Activated effector memory CD4-positive, alpha-beta T cell treated with anti-CD3 and anti-CD28 coated beads, Interleukin-2, amount 50 U/mL, for 16 hours (primary cell): ENCODE measurements around the gene STON1.
A peak's percentile ranks its signal among the peaks of the same experiment; 100 is the strongest.
"Not testable (repeated sequence)": the region's sequence is repeated elsewhere in the genome, so short reads cannot be mapped to it uniquely, and the experiment has no call there.

Experiments used
- DNase-seq: peaks from one replicate; pipeline ENCODE4 v3.0.0-alpha.2; 2020

Gene STON1

DNA sequence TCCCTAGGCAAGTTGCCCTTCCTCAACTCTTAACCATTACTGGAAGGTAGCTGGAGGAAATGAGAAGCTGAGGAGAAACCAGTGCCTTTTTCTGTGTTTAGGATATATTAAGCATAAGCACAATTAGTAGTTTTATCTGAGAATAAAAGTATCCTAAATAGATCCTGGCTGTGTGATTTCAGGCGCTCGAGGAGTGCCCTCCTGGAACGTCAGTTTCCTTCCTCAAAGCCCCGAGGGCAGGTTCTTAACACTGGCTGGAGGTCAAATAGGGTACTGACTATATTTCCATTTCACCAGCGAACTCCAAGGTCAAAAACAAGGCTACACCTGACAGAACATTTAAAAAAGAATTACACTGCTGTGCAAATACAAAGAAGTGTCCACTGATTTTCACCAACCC lies 1.5 kb upstream of the STON1 start:
- DNase-seq: no peak

DNA sequence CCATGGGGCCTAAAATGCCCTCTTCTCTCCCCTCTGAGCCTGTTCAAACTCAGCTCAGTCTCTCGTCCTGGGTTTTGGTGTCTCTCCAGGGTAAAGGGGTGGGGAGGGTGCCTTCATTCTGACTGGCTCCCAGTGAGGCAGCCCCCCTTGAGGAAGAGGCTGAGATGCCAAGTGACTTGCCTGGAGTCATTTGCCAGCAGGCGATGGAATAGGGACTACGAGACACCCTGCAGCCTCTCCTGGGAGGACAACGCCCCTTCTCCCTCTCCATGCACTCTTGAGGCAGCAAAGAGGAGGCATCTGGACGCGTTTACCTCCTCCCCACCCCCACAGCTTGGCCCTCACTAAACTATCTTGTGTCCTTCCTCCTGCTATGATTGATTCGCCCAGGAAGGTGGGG lies 760 bp upstream of the STON1 start:
- no peak for DNase-seq

DNA sequence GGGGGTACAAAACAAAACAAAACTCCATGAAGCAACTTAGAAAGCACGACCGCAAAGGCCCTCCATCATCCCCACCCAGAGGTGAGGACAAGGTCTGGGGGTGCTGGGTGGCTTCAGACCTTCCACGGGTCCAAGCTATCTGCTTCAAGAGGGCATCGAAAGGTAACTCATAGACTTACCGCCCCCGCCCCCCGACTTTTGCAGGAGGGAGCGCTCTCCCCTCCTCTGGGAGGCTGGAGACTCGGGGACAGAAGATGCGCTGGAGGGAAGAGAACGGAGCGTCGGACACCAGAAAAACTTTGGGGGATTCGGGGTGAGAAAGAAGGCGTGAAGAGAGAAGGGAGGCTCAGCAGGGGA lies 300 bp upstream of the STON1 start:
- peak; percentile 63 for DNase-seq

DNA sequence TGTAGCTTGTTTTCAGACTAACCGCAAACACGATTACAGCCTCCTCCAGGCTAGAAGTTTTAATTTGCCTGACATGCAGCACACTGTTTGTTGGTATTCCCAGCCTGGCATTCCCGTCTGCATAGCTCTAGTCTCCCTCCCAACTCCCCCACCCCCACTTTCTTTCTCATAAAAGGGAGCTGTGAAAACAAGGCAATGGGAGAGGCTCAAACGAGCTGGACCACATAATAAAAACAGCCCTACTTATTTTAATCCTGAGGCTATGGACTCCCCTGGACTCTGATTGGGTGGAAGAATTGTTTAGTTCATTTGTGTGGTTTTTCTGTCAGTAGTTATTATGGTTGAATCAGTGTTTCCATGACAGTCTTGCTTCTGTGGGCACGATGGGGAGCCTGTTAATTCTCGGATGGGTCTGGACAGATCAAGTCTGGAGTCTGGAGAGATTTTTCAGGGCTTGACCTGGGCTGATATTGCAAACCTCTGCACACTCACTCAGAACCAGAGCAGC lies 1.2 kb downstream of the STON1 start:
- no peak for DNase-seq

DNA sequence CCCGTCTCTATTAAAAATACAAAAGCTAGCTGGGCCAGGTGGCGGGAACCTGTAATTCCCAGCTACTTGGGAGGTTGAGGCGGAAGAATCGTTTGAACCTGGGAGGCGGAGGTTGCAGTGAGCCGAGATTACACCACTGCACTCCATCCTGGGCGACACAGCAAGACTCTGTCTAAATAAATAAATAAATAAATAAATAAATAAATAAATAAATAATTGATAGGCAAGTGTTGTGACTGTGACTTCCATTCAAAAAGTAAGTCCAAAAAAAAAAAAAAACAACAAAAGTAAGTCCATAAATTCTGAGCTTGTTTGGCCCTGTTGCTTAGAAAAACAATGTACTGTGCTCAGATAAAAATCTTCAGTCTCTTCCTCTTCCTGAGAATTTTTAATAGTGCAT lies 2.2 kb downstream of the STON1 start:
- no peak for DNase-seq

DNA sequence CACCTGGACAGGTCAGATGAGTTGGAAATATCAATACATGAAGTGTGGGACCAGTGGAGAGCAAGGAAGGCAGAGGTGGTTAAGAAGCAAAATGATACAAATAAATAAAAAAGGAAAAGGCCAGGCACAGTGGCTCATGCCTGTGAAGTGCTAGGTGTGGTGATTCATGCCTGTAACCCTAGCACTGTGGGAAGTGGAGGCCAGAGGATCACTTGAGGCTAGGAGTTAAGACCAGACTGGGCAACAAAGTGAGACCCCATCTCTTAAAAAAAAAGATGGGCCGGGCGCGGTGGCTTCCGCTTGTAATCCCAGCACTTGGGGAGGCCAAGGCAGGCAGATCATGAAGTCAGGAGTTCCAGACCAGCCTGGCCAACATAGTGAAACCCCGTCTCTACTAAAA lies 2.9 kb downstream of the STON1 start:
- no peak for DNase-seq

DNA sequence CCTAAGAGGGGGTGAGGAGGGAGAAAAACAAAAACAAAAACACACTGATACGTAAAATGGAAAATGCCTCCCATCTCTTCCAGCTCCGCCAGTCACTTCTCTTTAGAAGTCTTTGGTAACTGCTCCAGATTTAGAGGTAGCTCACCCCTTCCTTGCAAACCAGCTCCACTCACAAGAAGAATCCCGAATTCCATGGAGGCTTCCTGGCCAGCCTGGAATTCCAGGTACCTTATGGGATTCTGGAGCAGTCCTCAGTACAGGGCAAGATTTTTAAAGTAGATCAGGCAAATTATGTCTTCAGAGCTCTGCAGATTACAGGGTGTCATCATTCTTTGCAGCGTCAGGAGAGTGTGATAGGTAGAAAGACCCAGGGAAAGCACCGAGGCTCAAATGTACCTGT lies 4.8 kb downstream of the STON1 start:
- no peak for DNase-seq

DNA sequence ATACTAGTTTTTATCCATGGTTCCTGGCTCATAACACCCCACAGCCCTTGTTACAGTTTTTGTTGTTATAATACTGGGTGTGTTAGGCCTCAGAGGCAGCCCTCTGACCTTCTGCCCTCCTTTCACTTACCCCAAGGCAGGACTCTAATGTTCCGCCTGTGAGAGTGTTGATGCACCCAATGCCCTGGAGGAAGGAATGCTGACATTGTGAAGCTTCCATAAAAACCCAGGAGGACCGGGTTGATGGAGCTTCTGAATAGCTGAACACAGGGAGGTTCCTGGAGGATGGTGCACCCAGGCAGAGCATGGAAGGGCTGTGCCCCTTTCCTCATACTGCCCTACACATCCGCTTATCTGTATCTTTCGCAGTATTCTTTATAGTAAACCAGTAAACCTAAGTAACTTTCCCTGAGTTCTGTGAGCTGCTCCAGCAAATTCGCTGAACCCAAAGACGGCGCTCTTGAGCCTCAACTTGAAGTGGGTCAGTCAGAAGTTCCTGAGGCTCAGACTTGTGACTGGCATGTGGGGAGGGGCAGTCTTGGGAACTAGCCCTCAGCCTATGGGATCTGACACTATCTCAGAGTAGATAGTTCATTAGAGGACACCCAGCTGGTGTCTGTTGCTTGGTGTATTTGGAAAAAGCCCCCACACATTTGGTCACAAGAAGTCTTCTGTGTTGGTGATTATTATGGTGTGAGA lies 10.4 kb downstream of the STON1 start:
- DNase-seq: no peak

DNA sequence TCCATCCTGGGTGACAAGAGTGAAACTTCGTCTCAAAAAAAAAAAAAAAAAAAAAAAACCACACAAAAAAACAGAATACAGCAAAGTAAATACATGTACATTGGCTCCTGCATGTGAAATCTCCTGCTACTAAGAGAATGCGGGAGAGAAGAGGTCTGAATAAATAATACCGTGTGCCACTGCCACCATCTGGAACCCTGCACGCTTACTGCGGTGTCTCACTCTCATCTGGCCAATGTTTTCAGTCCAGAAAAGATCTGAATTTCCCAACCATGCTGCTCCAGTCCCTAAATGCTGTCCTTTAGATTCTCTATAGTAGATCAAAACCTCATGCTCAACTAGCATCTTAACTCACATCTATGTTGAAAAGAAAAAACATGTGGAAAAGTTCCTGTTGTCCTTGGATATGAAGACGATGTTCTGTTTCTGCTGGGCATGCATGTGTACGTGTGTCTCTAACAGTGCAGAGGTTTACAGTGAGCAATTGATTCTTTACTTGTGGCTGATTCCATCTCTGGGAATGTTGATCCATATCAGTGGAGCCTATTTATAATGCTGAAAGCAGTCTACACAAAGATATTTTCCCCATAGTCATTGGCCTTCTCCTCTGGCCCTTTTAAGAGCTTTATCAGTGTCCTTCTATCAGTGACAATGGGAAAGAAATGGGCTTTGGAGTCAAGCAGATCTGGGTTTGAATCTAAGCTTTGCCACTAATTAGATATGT lies 11.9 kb downstream of the STON1 start:
- no peak for DNase-seq

DNA sequence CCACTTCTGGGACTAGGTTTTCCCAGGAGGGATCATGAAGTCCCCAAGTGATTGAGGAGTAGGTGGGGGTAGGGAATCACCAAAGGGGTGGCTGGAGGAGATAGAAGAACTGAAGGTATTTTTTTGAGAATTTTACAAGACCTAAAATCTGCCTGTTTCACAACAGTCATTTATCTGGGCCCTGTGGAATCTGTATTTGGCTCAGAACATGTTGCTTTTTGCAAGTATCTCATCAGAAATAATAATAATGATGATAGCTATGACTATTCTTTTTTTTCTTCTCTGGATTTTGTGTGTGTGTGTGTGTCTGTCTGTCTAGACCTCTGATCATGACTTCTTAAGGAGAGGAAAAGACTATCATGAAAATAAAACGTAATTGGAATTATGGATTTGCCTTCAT lies 13.9 kb downstream of the STON1 start:
- DNase-seq: no peak

DNA sequence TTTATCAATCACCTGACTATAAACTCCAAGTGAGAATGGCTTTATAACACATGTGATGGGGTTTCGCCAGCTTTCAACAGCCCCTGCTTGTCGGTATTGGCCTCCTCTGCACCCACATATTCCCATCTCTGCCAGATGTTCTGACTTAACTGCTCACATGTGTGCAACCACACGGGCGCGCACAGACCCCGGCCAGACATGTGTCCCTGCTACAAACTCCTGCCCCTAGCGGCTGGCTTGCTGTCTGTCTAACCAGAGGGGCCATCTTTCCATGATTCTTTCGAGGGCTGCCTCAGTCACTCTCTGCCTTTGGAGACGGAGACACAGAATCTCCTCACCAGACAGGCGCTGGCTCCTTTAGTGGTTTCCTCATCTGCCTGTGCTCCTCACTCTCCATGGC lies 15.3 kb downstream of the STON1 start:
- no peak for DNase-seq

DNA sequence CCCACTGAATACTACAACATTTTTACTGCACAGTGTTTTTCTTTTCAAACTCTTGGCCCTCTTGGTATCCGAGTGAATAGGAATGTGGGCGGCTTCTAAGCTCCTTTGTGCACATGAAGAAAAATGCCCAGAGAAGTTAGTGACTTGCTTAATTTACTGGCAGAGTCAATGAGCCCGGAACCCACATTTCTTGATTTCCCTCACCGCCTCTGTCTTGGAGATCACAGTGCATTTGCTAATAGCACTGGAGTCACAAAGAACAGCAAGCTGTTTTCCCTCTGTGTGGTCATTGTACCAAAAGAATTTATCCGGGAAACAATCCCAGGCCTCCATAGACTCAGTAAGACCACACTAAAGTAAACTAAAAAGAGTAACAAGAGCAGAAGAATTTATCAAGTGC lies 18.9 kb downstream of the STON1 start:
- no peak for DNase-seq

DNA sequence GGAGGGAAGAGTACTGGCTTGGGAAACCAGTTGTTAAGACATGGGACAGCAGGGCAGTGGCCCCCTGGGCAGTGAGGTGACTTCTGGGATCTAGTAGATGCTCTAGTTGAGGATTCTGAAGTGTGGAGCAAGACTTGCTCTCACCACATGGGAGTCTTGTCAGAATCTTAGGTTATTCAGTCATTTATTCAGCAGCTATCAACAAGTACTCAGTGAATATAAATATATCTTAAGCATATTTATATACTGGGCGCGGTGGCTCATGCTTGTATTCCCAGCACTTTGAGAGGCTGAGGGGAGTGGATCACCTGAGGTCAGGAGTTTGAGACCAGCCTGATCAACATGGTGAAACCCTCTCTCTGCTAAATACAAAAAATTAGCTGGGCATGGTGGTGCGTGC lies 20.0 kb downstream of the STON1 start:
- no peak for DNase-seq

DNA sequence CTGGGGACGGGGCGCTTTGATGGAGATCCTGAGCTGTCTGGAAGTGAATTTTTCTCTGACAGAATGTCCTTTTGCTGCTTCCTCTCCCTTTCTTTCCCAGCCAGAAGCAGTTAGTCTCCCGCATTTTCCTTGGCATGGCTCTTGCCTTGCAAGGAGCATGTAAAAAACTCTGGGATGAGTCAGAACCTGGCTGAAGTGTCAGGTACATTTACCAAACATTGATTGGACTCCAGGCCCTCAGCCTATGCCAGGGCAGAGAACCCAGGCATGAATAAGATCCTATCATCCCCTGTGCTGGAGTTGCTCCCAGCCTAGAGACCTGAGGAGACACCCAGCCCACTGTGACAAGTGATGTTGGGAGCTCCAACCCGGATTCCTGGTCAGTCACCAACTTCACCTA lies 21.6 kb downstream of the STON1 start:
- no peak for DNase-seq

DNA sequence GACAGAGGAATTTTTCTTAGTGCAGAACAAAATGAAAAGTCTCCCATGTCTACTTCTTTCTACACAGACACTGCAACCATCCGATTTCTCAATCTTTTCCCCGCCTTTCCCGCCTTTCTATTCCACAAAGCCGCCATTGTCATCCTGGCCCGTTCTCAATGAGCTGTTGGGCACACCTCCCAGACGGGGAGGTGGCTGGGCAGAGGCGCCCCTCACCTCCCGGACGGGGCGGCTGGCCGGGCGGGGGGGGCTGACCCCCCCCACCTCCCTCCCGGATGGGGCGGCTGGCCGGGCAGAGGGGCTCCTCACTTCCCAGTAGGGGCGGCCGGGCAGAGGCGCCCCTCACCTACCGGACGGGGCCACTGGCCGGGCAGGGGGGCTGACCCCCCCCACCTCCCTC lies 25.1 kb downstream of the STON1 start:
- DNase-seq: not testable (repeated sequence)

DNA sequence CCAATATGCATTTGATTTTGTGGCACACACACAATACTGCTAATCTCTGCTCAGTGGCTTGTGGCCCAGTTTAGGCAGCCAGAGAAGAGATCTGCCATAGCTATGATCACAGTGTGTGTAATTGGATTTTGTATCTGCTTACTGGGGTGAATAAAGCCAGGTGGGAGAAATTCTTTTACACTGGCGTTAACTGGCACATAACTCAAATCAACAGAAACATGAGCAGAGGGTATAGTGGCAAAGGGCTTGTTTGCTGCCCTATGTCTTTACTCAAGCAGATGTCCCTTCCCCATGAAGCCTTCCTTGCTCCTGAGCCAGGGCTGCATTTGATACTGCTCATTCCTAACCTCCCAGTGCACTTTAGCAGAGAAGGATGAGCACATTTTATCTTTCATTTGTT lies 28.5 kb downstream of the STON1 start:
- DNase-seq: no peak

DNA sequence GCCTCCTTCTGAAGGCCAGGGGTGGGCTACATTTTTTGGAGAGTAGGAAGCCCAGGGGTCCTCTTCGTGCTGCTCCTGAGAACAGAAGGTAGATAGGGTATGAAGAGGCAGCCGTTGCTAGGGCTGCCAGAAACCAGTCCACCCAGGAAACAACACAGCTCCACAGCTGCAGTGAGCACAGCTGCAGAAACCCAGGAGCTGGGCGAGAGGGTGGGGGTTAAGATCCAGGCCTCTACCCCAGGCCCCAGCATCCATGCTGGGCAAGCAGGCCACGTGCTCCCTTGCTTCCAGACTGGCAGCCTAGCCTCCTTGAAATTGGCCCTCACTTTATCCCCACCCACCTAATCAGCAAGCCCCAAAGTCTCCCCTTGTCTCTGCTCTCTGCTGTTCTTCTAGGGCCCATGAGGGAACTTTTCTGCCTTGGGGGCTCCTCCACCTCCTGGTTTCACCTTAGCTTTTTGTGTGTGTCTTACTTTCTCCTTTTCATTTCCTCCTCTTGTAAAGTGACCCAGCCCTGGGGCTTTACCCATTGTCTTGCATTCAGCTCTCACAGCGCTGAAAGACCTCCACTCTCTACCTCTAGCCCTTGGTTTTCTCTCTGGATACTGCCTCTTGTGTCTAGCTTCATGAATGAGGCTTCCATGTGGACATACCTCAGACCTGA lies 30.7 kb downstream of the STON1 start:
- DNase-seq: no peak

DNA sequence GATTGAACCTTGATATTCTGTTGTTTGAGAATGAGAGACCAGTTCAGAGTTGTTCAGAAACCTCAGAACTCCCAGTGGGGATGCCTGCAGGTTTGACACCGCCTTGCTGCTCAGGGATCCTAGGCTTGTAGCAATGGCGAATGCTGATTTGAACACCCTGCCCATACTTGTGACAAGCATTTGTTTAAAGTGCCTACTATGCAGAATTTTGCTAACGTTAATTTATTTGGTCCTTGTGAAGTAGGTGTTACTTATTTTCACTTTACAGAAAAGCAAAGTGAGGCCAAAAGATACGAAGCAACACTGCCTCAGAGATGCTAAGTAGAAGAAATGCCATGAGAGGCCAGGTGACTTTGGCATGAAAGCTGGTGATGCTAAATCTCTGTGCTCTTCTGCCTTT lies 32.3 kb downstream of the STON1 start:
- DNase-seq: no peak

DNA sequence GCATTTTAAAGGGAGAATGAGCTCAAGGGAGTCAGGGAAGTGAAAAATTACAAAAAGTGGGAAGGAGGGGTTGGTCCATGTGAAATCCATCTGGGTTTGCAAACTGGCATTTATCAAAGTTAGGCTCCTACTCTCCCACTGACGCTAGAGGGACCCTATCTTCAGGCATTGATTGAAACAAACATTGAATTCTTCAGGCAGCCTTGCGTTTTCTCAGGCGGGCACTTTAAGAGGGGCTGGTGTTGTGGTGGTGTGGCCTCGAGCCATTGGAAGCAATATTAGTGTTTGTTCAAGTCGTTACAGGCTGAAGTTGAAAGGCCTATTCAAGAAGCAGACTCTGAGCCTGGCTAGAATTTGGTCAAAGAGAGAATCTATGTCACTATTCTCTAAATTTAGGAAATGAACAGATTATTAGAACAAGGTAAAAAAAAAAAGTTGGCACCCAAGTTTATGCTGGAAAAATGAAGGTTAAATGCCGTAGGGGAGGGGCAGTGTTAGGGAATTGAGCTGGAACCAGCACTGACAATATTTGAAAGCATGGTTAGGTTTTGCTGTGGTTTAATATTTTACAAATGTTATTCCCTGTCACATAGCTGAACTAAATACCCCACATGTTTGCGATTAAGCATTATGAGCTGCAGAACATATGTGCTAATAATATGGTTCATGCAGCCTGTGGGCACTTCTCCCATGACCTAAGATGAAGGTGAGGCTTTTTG lies 36.8 kb downstream of the STON1 start:
- DNase-seq: no peak

DNA sequence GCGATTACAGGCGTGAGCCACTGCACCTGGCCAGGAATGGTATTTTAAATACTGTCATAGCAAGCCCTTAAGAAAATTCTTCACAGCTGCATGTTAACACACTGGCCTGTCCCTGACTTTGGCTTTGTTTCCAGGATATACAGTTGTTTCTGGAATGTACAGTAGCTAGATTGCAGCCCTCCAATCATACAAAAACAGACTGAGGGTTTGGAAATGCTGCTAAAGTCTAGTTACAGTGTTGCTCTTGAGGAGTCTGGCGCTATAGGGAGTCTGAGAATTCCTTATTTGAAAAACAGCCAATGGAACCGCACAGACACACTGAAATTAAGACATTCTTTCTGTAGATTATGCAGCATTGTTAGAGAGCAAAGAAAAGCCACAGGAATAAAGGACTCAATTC lies 37.7 kb downstream of the STON1 start:
- DNase-seq: no peak

DNA sequence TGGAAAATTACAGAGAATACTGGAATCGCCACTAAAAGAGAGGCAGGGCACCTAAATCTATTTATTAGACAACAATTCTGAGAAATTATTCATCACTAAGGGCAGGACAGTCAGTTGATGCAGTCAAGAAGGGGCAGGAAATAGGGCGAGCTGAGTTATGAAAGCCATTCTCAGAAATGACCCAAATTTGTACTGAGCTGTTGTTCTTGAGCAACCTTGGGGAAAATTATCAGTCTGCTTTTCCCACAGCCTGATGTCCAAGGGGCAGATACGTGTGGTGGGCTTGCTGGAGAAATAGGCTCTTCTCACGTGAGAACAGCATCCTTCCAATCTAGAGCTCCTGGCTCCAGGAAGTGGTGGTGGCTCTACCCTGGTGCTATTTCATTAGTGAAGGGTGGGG lies 38.6 kb downstream of the STON1 start:
- no peak for DNase-seq

DNA sequence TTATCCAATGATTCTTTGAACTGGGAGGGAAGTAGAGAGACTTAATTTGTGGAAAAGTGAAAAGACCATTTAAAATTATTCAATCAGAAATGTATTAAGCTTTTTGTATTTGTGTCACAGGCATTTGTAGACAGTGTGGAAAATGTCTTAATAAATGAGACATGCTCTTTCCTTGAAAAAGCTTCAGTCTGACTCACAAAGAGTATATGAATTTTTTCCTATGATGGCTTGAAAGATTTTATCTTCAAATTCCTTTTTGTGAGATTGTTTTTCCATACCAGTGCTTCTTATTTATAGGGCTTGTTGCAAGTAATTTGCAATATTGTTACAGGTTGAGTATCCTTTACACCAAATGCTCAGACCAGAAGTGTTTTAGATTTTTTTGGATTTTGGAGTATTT lies 39.5 kb downstream of the STON1 start:
- no peak for DNase-seq

DNA sequence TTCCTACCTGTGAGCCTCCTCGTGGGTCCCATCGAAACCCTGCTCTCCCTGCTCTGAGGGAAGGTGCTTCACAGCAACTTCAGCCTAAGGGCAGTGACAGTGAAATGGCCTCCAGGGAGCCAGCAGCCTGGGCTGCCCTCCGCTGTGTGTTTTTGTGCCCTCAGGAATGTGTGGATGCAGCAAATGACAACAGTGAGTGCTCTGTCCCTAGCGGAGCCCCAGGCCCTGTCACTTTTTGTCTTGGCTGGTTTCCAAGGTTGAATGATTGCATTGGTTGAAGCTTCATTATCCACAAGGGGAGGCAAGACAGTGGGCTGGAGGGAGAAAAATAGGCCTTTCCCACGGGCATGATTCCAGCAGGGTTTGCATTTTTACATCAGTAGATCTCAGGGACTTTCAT lies 42.9 kb downstream of the STON1 start:
- no peak for DNase-seq
